ENCODE results near the gene ELAVL3.

The ELAVL3 gene

GRCh38 chr19:11448410-11448809, 32.4 kb downstream of the ELAVL3 start:
- Histone ChIP-seq H3K4me3 (ENCODE audit: low read depth, low read length) (no peak overlapping the region), H3K27me3 (ENCODE audit: insufficient read depth, low read depth, severe bottlenecking) (no peaks in the 10 kb centered on the region), H3K36me3 (peaks cover 54% of the 10 kb centered on the region), H3K9me3 (ENCODE audit: severe bottlenecking) (no peaks in the 10 kb centered on the region), H3K27ac (no peak overlapping the region)
- no peak for TF ChIP-seq CTCF (IDR thresholded peaks at IDR 0.05; ENCODE audit: low read depth, low read length)
- DNase-seq = no peak

- H3K27me3 ChIP-seq (ENCODE audit: insufficient read depth, low read depth, severe bottlenecking) = no peaks in the 10 kb centered on the region
- no peaks in the 10 kb centered on the region for H3K9me3 ChIP-seq (ENCODE audit: severe bottlenecking)
- no peak overlapping the region for H3K27ac ChIP-seq
- TF ChIP-seq CTCF (IDR thresholded peaks at IDR 0.05; ENCODE audit: low read depth, low read length) = no peak
- H3K4me3 ChIP-seq (ENCODE audit: low read depth, low read length) = no peak overlapping the region
- DNase-seq = no peak
- H3K36me3 ChIP-seq = peaks cover 62% of the 10 kb centered on the region
Observed at GRCh38 chr19:11447347-11448262, 33.2 kb downstream of the ELAVL3 start.

GRCh38 chr19:11446652-11447301, 34.1 kb downstream of the ELAVL3 start:
- peak; percentile 87 for TF ChIP-seq CTCF (IDR thresholded peaks at IDR 0.05; ENCODE audit: low read depth, low read length)

GRCh38 chr19:11446271-11446651, 34.6 kb downstream of the ELAVL3 start:
- H3K36me3 ChIP-seq = peaks cover 76% of the 10 kb centered on the region
- peak overlapping the region; percentile 21; the same call in 1 of the 2 replicates for H3K27ac ChIP-seq
- no peaks in the 10 kb centered on the region for H3K27me3 ChIP-seq (ENCODE audit: insufficient read depth, low read depth, severe bottlenecking)
- H3K4me3 ChIP-seq (ENCODE audit: low read depth, low read length) = no peak overlapping the region
- no peaks in the 10 kb centered on the region for H3K9me3 ChIP-seq (ENCODE audit: severe bottlenecking)
- DNase-seq = no peak
- no peak for TF ChIP-seq CTCF (IDR thresholded peaks at IDR 0.05; ENCODE audit: low read depth, low read length)

More at GRCh38 chr19:11446652-11447301, 34.1 kb downstream of the ELAVL3 start:
- DNase-seq = peak; percentile 79
- H3K27me3 ChIP-seq (ENCODE audit: insufficient read depth, low read depth, severe bottlenecking) = no peaks in the 10 kb centered on the region
- H3K27ac ChIP-seq = no peak overlapping the region; the same call in 1 of the 2 replicates
- H3K9me3 ChIP-seq (ENCODE audit: severe bottlenecking) = no peaks in the 10 kb centered on the region
- peaks cover 71% of the 10 kb centered on the region for H3K36me3 ChIP-seq
- no peak overlapping the region for H3K4me3 ChIP-seq (ENCODE audit: low read depth, low read length)

- no peaks in the 10 kb centered on the region for H3K27me3 ChIP-seq (ENCODE audit: insufficient read depth, low read depth, severe bottlenecking)
- no peak for TF ChIP-seq CTCF (IDR thresholded peaks at IDR 0.05; ENCODE audit: low read depth, low read length)
- H3K4me3 ChIP-seq (ENCODE audit: low read depth, low read length) = no peak overlapping the region
- H3K36me3 ChIP-seq = peaks cover 82% of the 10 kb centered on the region
- no peak overlapping the region for H3K27ac ChIP-seq
- no peak for DNase-seq
- no peaks in the 10 kb centered on the region for H3K9me3 ChIP-seq (ENCODE audit: severe bottlenecking)
Observed at GRCh38 chr19:11445141-11445540, 35.7 kb downstream of the ELAVL3 start.

Measured in WERI-Rb-1 (cell line).